ENCODE measurements around the gene DCN.

- TF ChIP-seq CTCF (IDR thresholded peaks at IDR 0.05) (peak in 3 of 4 experiments; percentile 57 to 59 (median 58)), POLR2AphosphoS5 (IDR thresholded peaks at IDR 0.05) (no peak)
These were observed 73.5 kb downstream of the DCN start for GRCh38 chr12:91109148-91109564.

Data from prostate gland (tissue), 2 donors.